DMS53 treated with DMSO at 0.1 percent for 48 hours (cell line): ENCODE data around the gene PGA3.
"Not testable (repeated sequence)": the region's sequence is repeated elsewhere in the genome, so short reads cannot be mapped to it uniquely, and the experiment has no call there.

Experiments
- DNase-seq: peaks from one replicate; lab custom pipeline; 2025; ENCODE audit not compliant: unreplicated experiment; lab: John Stamatoyannopoulos, UW

Gene PGA3

GRCh38 chr11:61248071-61248470 lies 44.8 kb downstream of the PGA3 start:
- not testable (repeated sequence) for DNase-seq

GRCh38 chr11:61249201-61249600 lies 45.9 kb downstream of the PGA3 start:
- DNase-seq: not testable (repeated sequence)

DNA sequence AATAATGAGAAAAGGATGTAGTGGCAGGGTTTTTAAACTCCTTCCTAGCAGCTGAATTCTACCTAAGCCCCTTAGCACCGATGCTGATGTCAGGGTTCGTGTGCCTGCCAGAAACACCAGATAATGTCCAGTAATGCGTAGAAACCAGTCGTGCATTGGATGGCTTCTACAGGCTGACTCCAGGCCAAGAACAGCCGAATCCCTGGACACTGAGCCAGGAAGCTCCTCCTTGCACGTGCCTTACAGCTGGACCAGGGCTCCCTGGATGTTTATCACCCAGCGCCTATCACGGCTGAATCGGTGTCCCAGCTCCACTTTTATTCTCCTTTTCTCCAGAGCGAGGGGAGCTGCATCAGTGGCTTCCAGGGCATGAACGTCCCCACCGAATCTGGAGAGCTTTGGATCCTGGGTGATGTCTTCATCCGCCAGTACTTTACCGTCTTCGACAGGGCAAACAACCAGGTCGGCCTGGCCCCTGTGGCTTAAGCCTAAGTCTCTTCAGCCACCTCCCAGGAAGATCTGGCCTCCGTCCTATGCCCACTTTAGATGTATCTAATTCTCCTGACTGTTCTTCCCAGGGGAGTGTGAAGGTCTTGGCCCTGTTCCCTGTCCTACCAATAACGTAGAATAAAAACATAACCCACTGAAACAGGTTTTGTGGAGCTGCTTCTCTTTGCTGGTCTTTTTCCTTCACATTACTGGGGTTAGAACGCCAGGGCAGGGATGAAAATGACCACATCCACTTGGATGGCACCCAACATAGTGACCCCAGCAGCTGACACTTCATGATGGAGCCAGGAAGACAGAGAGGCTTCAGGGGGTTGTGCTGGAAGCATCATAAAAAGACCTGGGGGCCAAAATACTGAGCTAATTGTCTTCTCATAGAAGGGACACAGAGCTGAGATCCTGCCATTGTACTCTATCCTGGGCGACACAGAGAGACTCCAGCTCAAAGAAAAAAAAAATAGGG lies 47.8 kb downstream of the PGA3 start:
- not testable (repeated sequence) for DNase-seq

- not testable (repeated sequence) for DNase-seq
Measured at GRCh38 chr11:61252332-61252731, 49.0 kb downstream of the PGA3 start.

GRCh38 chr11:61254403-61255025 lies 51.2 kb downstream of the PGA3 start:
- peak; percentile 32 for DNase-seq

DNA sequence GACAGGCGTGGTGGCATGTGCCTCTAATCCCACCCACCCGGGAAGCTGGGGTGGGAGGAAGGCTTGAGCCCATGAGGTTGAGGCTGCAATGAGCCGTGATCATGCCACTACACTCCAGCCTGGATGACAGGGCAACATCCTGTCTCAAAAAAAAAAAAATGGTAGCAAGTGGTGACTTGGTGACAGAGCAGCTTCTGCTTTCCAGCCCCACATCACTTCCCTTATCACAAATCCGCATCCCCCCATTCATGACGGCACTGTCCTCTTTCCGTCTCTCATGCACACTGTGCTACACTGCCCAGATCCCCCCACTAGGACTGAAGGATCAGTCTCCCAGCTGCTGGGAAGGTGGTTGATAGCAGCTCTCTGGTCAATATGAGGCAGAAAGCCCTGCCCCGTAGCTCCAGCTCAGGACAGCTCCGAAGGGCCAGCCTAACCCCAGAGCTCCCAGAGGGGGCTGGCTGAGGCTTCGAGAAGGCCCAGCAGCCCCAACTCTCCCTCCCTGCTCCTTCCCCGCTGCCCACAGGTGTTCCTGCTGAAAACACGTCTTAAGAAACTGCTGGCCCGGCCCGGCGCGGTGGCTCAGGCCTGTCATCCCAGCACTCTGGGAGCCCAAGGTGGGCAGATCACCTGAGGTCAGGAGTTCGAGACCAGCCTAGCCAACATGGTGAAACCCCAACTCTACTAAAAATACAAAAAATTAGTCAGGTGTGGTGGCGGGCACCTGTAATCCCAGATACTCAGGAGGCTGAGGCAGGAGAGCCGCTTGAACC lies 53.6 kb downstream of the PGA3 start:
- DNase-seq: no peak

DNA sequence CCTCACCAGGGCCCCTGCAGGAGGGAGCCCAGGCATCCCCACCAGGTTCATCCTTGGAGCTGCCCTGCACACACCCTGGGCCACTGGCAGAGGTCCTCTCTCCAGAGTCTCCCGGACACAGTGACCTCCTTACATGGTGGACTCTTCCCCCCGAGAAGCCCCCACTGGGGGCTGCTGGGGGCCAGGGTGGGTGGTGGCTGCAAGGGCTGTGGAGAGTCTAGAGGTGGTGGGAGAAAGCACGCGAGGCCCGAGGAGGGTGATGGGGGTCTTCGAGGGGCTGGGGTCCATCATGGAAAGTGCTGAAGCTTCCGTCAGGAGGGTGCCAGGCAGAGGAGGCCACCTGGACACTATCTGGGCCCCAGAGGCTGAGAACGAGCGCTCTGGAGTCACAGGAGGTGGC lies 55.2 kb downstream of the PGA3 start:
- no peak for DNase-seq

- no peak for DNase-seq
Measured at GRCh38 chr11:61259363-61259762, 56.0 kb downstream of the PGA3 start.
